Type B pancreatic cell (in vitro differentiated cells): ENCODE data around the gene SLC9A8. TPM values are rescaled to one million over a fixed set of nuclear protein-coding genes. Genes with fewer than 3 reads are reported as not detected.
"Not testable (repeated sequence)": the region's sequence is repeated elsewhere in the genome, so short reads cannot be mapped to it uniquely, and the experiment has no call there.

Experiments used
- DNase-seq: peaks from one replicate; pipeline ENCODE4 v3.0.0; 2021; ENCODE audit warnings: mixed read lengths; ENCODE audit not compliant: unreplicated experiment; ENCODE audit errors: extremely low spot score
- H3K27ac Mint-ChIP-seq: 2 replicates; pipeline ENCODE4 v1.8.0; 2021; ENCODE audit warnings: mild to moderate bottlenecking, mixed read lengths
- H3K27me3 Mint-ChIP-seq: 2 replicates; pipeline ENCODE4 v1.8.0; 2021; ENCODE audit warnings: mixed read lengths
- H3K36me3 Mint-ChIP-seq: 2 replicates; pipeline ENCODE4 v1.8.0; 2021; ENCODE audit warnings: mixed read lengths
- H3K4me1 Mint-ChIP-seq: one replicate; pipeline ENCODE4 v1.8.0; 2021; ENCODE audit warnings: mixed read lengths; ENCODE audit not compliant: unreplicated experiment
- H3K4me3 Mint-ChIP-seq: 2 replicates; pipeline ENCODE4 v1.8.0; 2021; ENCODE audit warnings: mild to moderate bottlenecking, mixed read lengths
- H3K9me3 Mint-ChIP-seq: 2 replicates; pipeline ENCODE4 v1.8.0; 2021; ENCODE audit warnings: mixed read lengths
- CTCF ChIP-seq: fragments of 200-600 bp; sonication (generic); conservative IDR thresholded peaks from 2 replicates; pipeline ENCODE4 v1.5.0; 2021; ENCODE audit warnings: antibody characterized with exemption, mild to moderate bottlenecking
- total RNA-seq: library from RNA; stranded (reverse); gene quantifications from 2 replicates; pipeline ENCODE4 v1.2.1, GENCODE V29; 2021; ENCODE audit warnings: low replicate concordance

The SLC9A8 gene
- total RNA-seq, 1 donor from 2014 or later: 8.6 TPM

DNA sequence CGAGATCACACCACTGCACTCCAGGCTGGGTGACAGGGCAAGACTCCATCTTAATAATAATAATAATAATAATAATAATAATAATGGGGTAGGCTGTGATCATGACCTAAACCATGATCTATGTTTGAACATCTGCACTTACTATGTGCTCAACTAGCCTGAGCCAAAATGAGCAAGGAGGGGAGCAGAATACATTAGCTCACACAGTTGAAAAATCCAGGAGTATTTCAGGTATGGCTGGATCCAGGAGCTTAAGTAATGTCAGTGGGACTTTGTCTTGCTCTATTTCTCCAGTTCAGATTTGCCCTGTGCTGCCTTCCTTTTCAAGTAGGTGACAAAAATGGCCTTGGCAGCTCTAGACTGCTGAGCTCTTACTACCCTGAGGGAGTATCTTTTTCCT is 32.7 kb upstream of the SLC9A8 start:
- TF ChIP-seq CTCF: no peak
- Mint-ChIP-seq H3K36me3 (no peaks in the 10 kb centered on the region), H3K4me3 (no peak overlapping the region), H3K4me1 (peaks cover 15% of the 10 kb centered on the region), H3K27me3 (no peaks in the 10 kb centered on the region), H3K9me3 (no peaks in the 10 kb centered on the region), H3K27ac (no peak overlapping the region)
- no peak for DNase-seq

DNA sequence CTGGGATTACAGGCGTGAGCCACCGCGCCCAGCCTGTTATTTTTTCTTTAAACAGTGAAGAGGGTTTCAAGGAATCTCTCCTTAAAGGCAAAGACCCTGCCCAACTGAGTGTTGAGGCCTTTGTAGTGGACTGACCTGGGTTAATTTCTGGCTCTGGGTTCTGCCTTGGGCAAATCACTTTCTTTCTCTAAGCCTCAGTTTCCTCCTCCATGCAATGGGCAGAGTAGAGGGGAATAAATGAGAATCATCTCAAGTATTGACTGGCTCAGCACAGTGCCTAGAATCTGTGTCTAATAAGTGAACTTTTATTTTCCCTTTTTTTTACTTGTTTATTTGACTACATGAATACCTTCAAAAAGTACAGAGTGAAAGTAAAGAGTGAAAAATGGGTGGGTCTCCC is 31.0 kb upstream of the SLC9A8 start:
- TF ChIP-seq CTCF: no peak
- Mint-ChIP-seq H3K4me3 (no peak overlapping the region), H3K9me3 (no peaks in the 10 kb centered on the region), H3K27ac (no peak overlapping the region), H3K4me1 (peaks cover 3% of the 10 kb centered on the region), H3K27me3 (no peaks in the 10 kb centered on the region), H3K36me3 (no peaks in the 10 kb centered on the region)
- DNase-seq: no peak

- H3K4me1 Mint-ChIP-seq, H3K4me3 Mint-ChIP-seq, H3K9me3 Mint-ChIP-seq, DNase-seq, H3K27ac Mint-ChIP-seq, H3K36me3 Mint-ChIP-seq, H3K27me3 Mint-ChIP-seq: not testable (repeated sequence)
These were observed 30.2 kb upstream of the SLC9A8 start for GRCh38 chr20:49782439-49782838.

GRCh38 chr20:49783021-49783995 is 29.3 kb upstream of the SLC9A8 start:
- H3K27ac Mint-ChIP-seq, H3K9me3 Mint-ChIP-seq: not testable (repeated sequence)

GRCh38 chr20:49784291-49784690 is 28.3 kb upstream of the SLC9A8 start:
- H3K36me3 Mint-ChIP-seq: no peaks in the 10 kb centered on the region
- DNase-seq: no peak
- H3K27me3 Mint-ChIP-seq: no peaks in the 10 kb centered on the region
- H3K27ac Mint-ChIP-seq: no peak overlapping the region
- H3K4me3 Mint-ChIP-seq: no peak overlapping the region
- TF ChIP-seq CTCF: no peak
- no peaks in the 10 kb centered on the region for H3K9me3 Mint-ChIP-seq
- no peaks in the 10 kb centered on the region for H3K4me1 Mint-ChIP-seq

More at GRCh38 chr20:49783021-49783995, 29.3 kb upstream of the SLC9A8 start:
- H3K4me3 Mint-ChIP-seq, H3K4me1 Mint-ChIP-seq, H3K36me3 Mint-ChIP-seq, H3K27me3 Mint-ChIP-seq, DNase-seq: not testable (repeated sequence)

- H3K27ac Mint-ChIP-seq: no peak overlapping the region
- no peaks in the 10 kb centered on the region for H3K9me3 Mint-ChIP-seq
- no peaks in the 10 kb centered on the region for H3K27me3 Mint-ChIP-seq
- DNase-seq: no peak
- TF ChIP-seq CTCF: no peak
- no peaks in the 10 kb centered on the region for H3K36me3 Mint-ChIP-seq
- H3K4me3 Mint-ChIP-seq: no peak overlapping the region
- no peaks in the 10 kb centered on the region for H3K4me1 Mint-ChIP-seq
These were observed 27.3 kb upstream of the SLC9A8 start for GRCh38 chr20:49785149-49785851.
